T-helper 2 cell treated with Interferon-gamma antibody and Interleukin-4, amounts not matched to agents 5 μg/mL and 100 μg/mL, for 36 hours (primary cell): ENCODE results near the gene SPG7.

ENCODE experiments used
- DNase-seq: peaks from one replicate; pipeline ENCODE4 v3.0.0; 2021; ENCODE audit warnings: low spot score
- H3K27ac Mint-ChIP-seq: one replicate; pipeline ENCODE4 v1.8.0; 2021; ENCODE audit warnings: mild to moderate bottlenecking, mixed read lengths
- H3K27me3 Mint-ChIP-seq: one replicate; pipeline ENCODE4 v1.8.0; 2021; ENCODE audit warnings: low read depth, mixed read lengths
- H3K36me3 Mint-ChIP-seq: one replicate; pipeline ENCODE4 v1.8.0; 2021; ENCODE audit warnings: low read depth, mixed read lengths
- H3K4me1 Mint-ChIP-seq: one replicate; pipeline ENCODE4 v1.8.0; 2021; ENCODE audit warnings: low read depth, mixed read lengths
- H3K4me3 Mint-ChIP-seq: one replicate; pipeline ENCODE4 v1.8.0; 2022; ENCODE audit warnings: mild to moderate bottlenecking, moderate library complexity, mixed read lengths
- H3K9me3 Mint-ChIP-seq: one replicate; pipeline ENCODE4 v1.8.0; 2021; ENCODE audit warnings: mixed read lengths

Gene SPG7

GRCh38 chr16:89573826-89574680, 65.8 kb downstream of the SPG7 start:
- peaks cover 17% of the 10 kb centered on the region for H3K27me3 Mint-ChIP-seq
- no peak for DNase-seq
- H3K4me3 Mint-ChIP-seq: peak overlapping the region; percentile 32
- no peaks in the 10 kb centered on the region for H3K36me3 Mint-ChIP-seq
- peaks cover 4% of the 10 kb centered on the region for H3K4me1 Mint-ChIP-seq
- H3K27ac Mint-ChIP-seq: no peak overlapping the region
- no peaks in the 10 kb centered on the region for H3K9me3 Mint-ChIP-seq

GRCh38 chr16:89574681-89575246, 66.6 kb downstream of the SPG7 start:
- H3K9me3 Mint-ChIP-seq: no peaks in the 10 kb centered on the region
- H3K27me3 Mint-ChIP-seq: peaks cover 17% of the 10 kb centered on the region
- DNase-seq: peak; percentile 58
- H3K4me1 Mint-ChIP-seq: peaks cover 4% of the 10 kb centered on the region
- no peaks in the 10 kb centered on the region for H3K36me3 Mint-ChIP-seq
- no peak overlapping the region for H3K27ac Mint-ChIP-seq
- peak overlapping the region; percentile 54 for H3K4me3 Mint-ChIP-seq

- Mint-ChIP-seq H3K27me3 (peaks cover 17% of the 10 kb centered on the region), H3K4me3 (peak within 1 kb of the TSS; percentile 54), H3K36me3 (no peaks in the 10 kb centered on the region), H3K9me3 (no peaks in the 10 kb centered on the region), H3K27ac (no peak within 1 kb of the TSS), H3K4me1 (peaks cover 4% of the 10 kb centered on the region)
- DNase-seq: no peak
These were observed 67.3 kb downstream of the SPG7 start, which contains the start of gene CPNE7 for GRCh38 chr16:89575247-89576152. Gene CPNE7, plus strand, starts transcription at chr16:89575758. Its CDS starts 140 bp downstream, at chr16:89575898.

- H3K36me3 Mint-ChIP-seq: no peaks in the 10 kb centered on the region
- DNase-seq: no peak
- H3K9me3 Mint-ChIP-seq: no peaks in the 10 kb centered on the region
- H3K27me3 Mint-ChIP-seq: peaks cover 17% of the 10 kb centered on the region
- H3K4me3 Mint-ChIP-seq: no peak overlapping the region
- peaks cover 4% of the 10 kb centered on the region for H3K4me1 Mint-ChIP-seq
- no peak overlapping the region for H3K27ac Mint-ChIP-seq
These were observed 68.2 kb downstream of the SPG7 start for GRCh38 chr16:89576153-89577054.

- Mint-ChIP-seq H3K4me1 (peaks cover under 1% of the 10 kb centered on the region), H3K36me3 (no peaks in the 10 kb centered on the region), H3K4me3 (peak overlapping the region; percentile 43), H3K9me3 (no peaks in the 10 kb centered on the region), H3K27ac (no peak overlapping the region), H3K27me3 (peaks cover 15% of the 10 kb centered on the region)
- DNase-seq: no peak
These were observed 69.0 kb downstream of the SPG7 start for GRCh38 chr16:89577055-89577759.

GRCh38 chr16:89579351-89579750, 71.1 kb downstream of the SPG7 start:
- H3K36me3 Mint-ChIP-seq: no peaks in the 10 kb centered on the region
- H3K9me3 Mint-ChIP-seq: no peaks in the 10 kb centered on the region
- H3K27ac Mint-ChIP-seq: no peak overlapping the region
- DNase-seq: no peak
- no peak overlapping the region for H3K4me3 Mint-ChIP-seq
- H3K4me1 Mint-ChIP-seq: no peaks in the 10 kb centered on the region
- H3K27me3 Mint-ChIP-seq: peaks cover 7% of the 10 kb centered on the region

GRCh38 chr16:89581045-89581695, 73.0 kb downstream of the SPG7 start:
- Mint-ChIP-seq H3K36me3 (no peaks in the 10 kb centered on the region), H3K9me3 (no peaks in the 10 kb centered on the region), H3K27ac (no peak overlapping the region), H3K4me3 (no peak overlapping the region), H3K4me1 (no peaks in the 10 kb centered on the region), H3K27me3 (peaks cover 7% of the 10 kb centered on the region)
- DNase-seq: no peak

- Mint-ChIP-seq H3K4me3 (no peak overlapping the region), H3K36me3 (no peaks in the 10 kb centered on the region), H3K27me3 (peaks cover 7% of the 10 kb centered on the region), H3K9me3 (no peaks in the 10 kb centered on the region), H3K27ac (no peak overlapping the region), H3K4me1 (no peaks in the 10 kb centered on the region)
- DNase-seq: no peak
These were observed 73.8 kb downstream of the SPG7 start for GRCh38 chr16:89581861-89582563.

- no peaks in the 10 kb centered on the region for H3K9me3 Mint-ChIP-seq
- no peak for DNase-seq
- H3K27me3 Mint-ChIP-seq: peaks cover 2% of the 10 kb centered on the region
- no peak overlapping the region for H3K27ac Mint-ChIP-seq
- H3K36me3 Mint-ChIP-seq: no peaks in the 10 kb centered on the region
- H3K4me3 Mint-ChIP-seq: no peak overlapping the region
- no peaks in the 10 kb centered on the region for H3K4me1 Mint-ChIP-seq
These were observed 74.5 kb downstream of the SPG7 start for GRCh38 chr16:89582614-89583196.

- H3K9me3 Mint-ChIP-seq: no peaks in the 10 kb centered on the region
- H3K4me1 Mint-ChIP-seq: no peaks in the 10 kb centered on the region
- no peaks in the 10 kb centered on the region for H3K36me3 Mint-ChIP-seq
- peaks cover under 1% of the 10 kb centered on the region for H3K27me3 Mint-ChIP-seq
- no peak for DNase-seq
- no peak overlapping the region for H3K27ac Mint-ChIP-seq
- no peak overlapping the region for H3K4me3 Mint-ChIP-seq
These were observed 75.1 kb downstream of the SPG7 start for GRCh38 chr16:89583197-89583894.

GRCh38 chr16:89583895-89584644, 75.9 kb downstream of the SPG7 start:
- no peaks in the 10 kb centered on the region for H3K9me3 Mint-ChIP-seq
- H3K27ac Mint-ChIP-seq: no peak overlapping the region
- no peaks in the 10 kb centered on the region for H3K36me3 Mint-ChIP-seq
- H3K27me3 Mint-ChIP-seq: no peaks in the 10 kb centered on the region
- H3K4me1 Mint-ChIP-seq: no peaks in the 10 kb centered on the region
- DNase-seq: no peak
- H3K4me3 Mint-ChIP-seq: no peak overlapping the region
